IMR-90 (cell line): Measurements from ENCODE around the gene DPP6. TPM values are rescaled to one million over a fixed set of nuclear protein-coding genes. Genes with fewer than 3 reads are reported as not detected.
"Not testable (repeated sequence)": the region's sequence is repeated elsewhere in the genome, so short reads cannot be mapped to it uniquely, and the experiment has no call there.

ENCODE experiments used
- ATAC-seq: fragments of 200-7000 bp; cut with Tn5 transposase; 2 replicates; pipeline ENCODE4 v1.9.1; 2020; ENCODE audit warnings: low read depth, mild to moderate bottlenecking, moderate library complexity
- BruUV-seq: library from RNA; stranded (reverse); fragments of 400-500 nt; replicated peaks from 2 replicates; lab custom pipeline; 2021; lab: Mats Ljungman, UMichigan
- CTCF ChIA-PET: fragments of 300-600 bp; formaldehyde crosslinking; extraction: SDS; loops from one replicate; lab custom pipeline; 2021; ENCODE audit warnings: antibody characterized with exemption; lab: Yijun Ruan, JAX
- POLR2A ChIA-PET: fragments of 300-600 bp; sonication (Branson Sonifier 250); formaldehyde crosslinking; loops from one replicate; lab custom pipeline; 2022; ENCODE audit warnings: antibody characterized with exemption; ENCODE audit not compliant: unreplicated experiment; lab: Charles Lee
- DNase-seq: peaks from one replicate; pipeline ENCODE4 v3.0.0; 2013
- H2AFZ ChIP-seq: replicated peaks from 2 replicates; pipeline ENCODE3; 2013; ENCODE audit warnings: low read length, mild to moderate bottlenecking; ENCODE audit not compliant: poor library complexity
- H2AK5ac ChIP-seq: 2 replicates; pipeline ENCODE4 v1.6.1; 2013; ENCODE audit warnings: low read depth, low read length, inconsistent platforms
- H2AK9ac ChIP-seq: replicated peaks from 2 replicates; pipeline ENCODE3; 2013; ENCODE audit warnings: mild to moderate bottlenecking, low read depth, low read length, moderate library complexity; ENCODE audit not compliant: poor library complexity
- H2BK120ac ChIP-seq: 2 replicates; pipeline ENCODE4 v1.6.1; 2013; ENCODE audit warnings: low read depth, low read length, inconsistent platforms
- H2BK15ac ChIP-seq: 3 replicates; pipeline ENCODE4 v1.6.1; 2013; ENCODE audit warnings: low read depth, low read length, inconsistent platforms
- H2BK20ac ChIP-seq: 2 replicates; pipeline ENCODE4 v1.6.1; 2013; ENCODE audit warnings: low read depth, mild to moderate bottlenecking, inconsistent platforms, low read length, moderate library complexity
- H2BK5ac ChIP-seq: 2 replicates; pipeline ENCODE4 v1.6.1; 2013; ENCODE audit warnings: mild to moderate bottlenecking, low read depth, low read length, inconsistent platforms; ENCODE audit not compliant: poor library complexity, severe bottlenecking
- H3K14ac ChIP-seq: replicated peaks from 2 replicates; pipeline ENCODE4 v1.6.1; 2013; ENCODE audit warnings: low read depth, low read length, inconsistent platforms
- H3K18ac ChIP-seq: 2 replicates; pipeline ENCODE4 v1.6.1; 2013; ENCODE audit warnings: low read depth, low read length, control low read depth
- H3K23ac ChIP-seq: 2 replicates; pipeline ENCODE4 v1.6.1; 2013; ENCODE audit warnings: low read depth, low read length, inconsistent platforms
- H3K27ac ChIP-seq: 2 replicates; pipeline ENCODE4 v1.5.1; 2013; ENCODE audit warnings: mild to moderate bottlenecking, control low read depth, low read length; ENCODE audit not compliant: insufficient read depth
- H3K27me3 ChIP-seq: 2 replicates; pipeline ENCODE4 v1.6.1; 2013; ENCODE audit warnings: low read length; ENCODE audit not compliant: control insufficient read depth, insufficient read depth
- H3K36me3 ChIP-seq: 2 replicates; pipeline ENCODE4 v1.6.1; 2013; ENCODE audit warnings: low read length, mixed read lengths; ENCODE audit not compliant: control insufficient read depth, insufficient read depth
- H3K4ac ChIP-seq: 2 replicates; pipeline ENCODE4 v1.6.1; 2013; ENCODE audit warnings: low read depth, low read length, inconsistent platforms
- H3K4me1 ChIP-seq: 2 replicates; pipeline ENCODE4 v1.6.1; 2013; ENCODE audit warnings: low read length, mixed read lengths; ENCODE audit not compliant: control insufficient read depth, insufficient read depth
- H3K4me2 ChIP-seq: 2 replicates; pipeline ENCODE4 v1.6.1; 2013; ENCODE audit warnings: low read depth, mild to moderate bottlenecking, control low read depth, low read length, moderate library complexity
- H3K4me3 ChIP-seq: 2 replicates; pipeline ENCODE4 v1.5.1; 2013; ENCODE audit warnings: low read depth, mild to moderate bottlenecking, control low read depth, low read length, moderate library complexity; ENCODE audit not compliant: insufficient read depth
- H3K56ac ChIP-seq: 2 replicates; pipeline ENCODE4 v1.6.1; 2013; ENCODE audit warnings: low read length, inconsistent platforms; ENCODE audit not compliant: insufficient read depth; ENCODE audit errors: extremely low read depth
- H3K79me1 ChIP-seq, 2 experiments: 2 replicates each; pipeline ENCODE4 v1.6.1; 2013; ENCODE audit warnings: low read length in 2 of 2, inconsistent platforms in 1 of 2, low read depth in 1 of 2
- H3K9ac ChIP-seq: 2 replicates; pipeline ENCODE4 v1.6.1; 2013; ENCODE audit warnings: low read depth, low read length, control low read depth
- H3K9me1 ChIP-seq: 2 replicates; pipeline ENCODE4 v1.6.1; 2013; ENCODE audit warnings: low read length, inconsistent platforms; ENCODE audit not compliant: insufficient read depth
- H3K9me3 ChIP-seq: 2 replicates; pipeline ENCODE4 v1.6.1; 2013; ENCODE audit warnings: low read length; ENCODE audit not compliant: control insufficient read depth, insufficient read depth
- H4K20me1 ChIP-seq: 2 replicates; pipeline ENCODE4 v1.6.1; 2013; ENCODE audit warnings: low read length, inconsistent platforms; ENCODE audit not compliant: insufficient read depth
- H4K5ac ChIP-seq: 2 replicates; pipeline ENCODE4 v1.6.1; 2013; ENCODE audit warnings: mild to moderate bottlenecking, low read depth, low read length, control low read depth
- H4K8ac ChIP-seq, 2 experiments: 2 replicates each; pipeline ENCODE4 v1.6.1; 2013; ENCODE audit warnings: low read depth in 2 of 2, low read length in 2 of 2, control low read depth in 1 of 2, inconsistent platforms in 1 of 2
- H4K91ac ChIP-seq: 2 replicates; pipeline ENCODE4 v1.6.1; 2013; ENCODE audit warnings: low read depth, low read length, inconsistent platforms; ENCODE audit not compliant: insufficient read depth
- WGBS, 2 experiments: methylation state at CpG; one replicate each; pipeline versions ENCODE4 v1.1.5 to v1.1.7; 2013; ENCODE audit warnings: missing lambda C conversion rate in 2 of 2; ENCODE audit not compliant: insufficient read length in 1 of 2; ENCODE audit errors: extremely low coverage in 2 of 2; 5-methylcytosine and 5-hydroxymethylcytosine counted together
- dilution Hi-C: fragments of 300-500 bp; cut with HindIII; formaldehyde crosslinking; loops from one replicate; pipeline ENCODE4 v1.14.3; 2018; ENCODE audit warnings: low sequenced_read_pairs; ENCODE audit not compliant: unreplicated experiment
- in situ Hi-C: fragments of 300-500 bp; cut with MboI; formaldehyde crosslinking; loops from 3 replicates; pipeline ENCODE4 v1.14.3; 2019; ENCODE audit warnings: low sequenced_read_pairs, inconsistent platforms, mixed read lengths
- intact Hi-C: fragments of 100-400 bp; cut with micrococcal nuclease; formaldehyde crosslinking; loops from 2 replicates; pipeline ENCODE4 v1.10.0; 2022
- polyA plus RNA-seq, 3 experiments: library from polyadenylated mRNA; depleted of rRNA; stranded (reverse); fragments of >200 nt; gene quantifications; 2 replicates each; pipeline ENCODE4 v1.2.3, GENCODE V29; 2012; ENCODE audit warnings: low replicate concordance in 1 of 3
- total RNA-seq: library from RNA; depleted of rRNA; stranded (reverse); fragments of >200 nt; gene quantifications from 2 replicates; pipeline ENCODE4 v1.2.3, GENCODE V29; 2012

DPP6 gene
- total and polyA plus RNA-seq, 2 of the 4 experiments (the other 2 are of a cell fraction) = not detected

GRCh38 chr7:154072395-154073181 lies 20.4 kb downstream of the DPP6 start:
- H3K18ac ChIP-seq, H2BK120ac ChIP-seq, H3K14ac ChIP-seq, H3K4ac ChIP-seq, H3K9me1 ChIP-seq, BruUV-seq, H3K4me1 ChIP-seq, H2AK5ac ChIP-seq, dilution Hi-C loops, in situ Hi-C loops, H2BK5ac ChIP-seq, H3K4me2 ChIP-seq, H4K20me1 ChIP-seq, H3K79me1 ChIP-seq, H4K5ac ChIP-seq, H3K9me3 ChIP-seq, H3K36me3 ChIP-seq, H2AK9ac ChIP-seq, H4K91ac ChIP-seq, H3K56ac ChIP-seq, H4K8ac ChIP-seq, H3K23ac ChIP-seq, H3K4me3 ChIP-seq, H3K9ac ChIP-seq, intact Hi-C loops, H2BK15ac ChIP-seq, CTCF ChIA-PET, H3K27me3 ChIP-seq, ATAC-seq, POLR2A ChIA-PET, H2AFZ ChIP-seq, H3K27ac ChIP-seq, H2BK20ac ChIP-seq, DNase-seq: not testable (repeated sequence)
- 51% methylated on average over 7 of the region's 15 CpGs; no CpG with 5 or more reads in 1 of the 2 experiments for WGBS, 2 experiments

GRCh38 chr7:154078523-154078922 lies 26.3 kb downstream of the DPP6 start:
- DNase-seq, H2BK5ac ChIP-seq, BruUV-seq, H3K4me3 ChIP-seq, CTCF ChIA-PET, H4K8ac ChIP-seq, H3K4me2 ChIP-seq, H3K14ac ChIP-seq, H3K9ac ChIP-seq, H3K9me3 ChIP-seq, H3K36me3 ChIP-seq, H4K20me1 ChIP-seq, H3K18ac ChIP-seq, H3K9me1 ChIP-seq, H4K5ac ChIP-seq, ATAC-seq, H2AK5ac ChIP-seq, in situ Hi-C loops, H2AK9ac ChIP-seq, H4K91ac ChIP-seq, H3K56ac ChIP-seq, H2BK20ac ChIP-seq, H2BK120ac ChIP-seq, H2AFZ ChIP-seq, H3K23ac ChIP-seq, POLR2A ChIA-PET, H3K27me3 ChIP-seq, H3K79me1 ChIP-seq, H2BK15ac ChIP-seq, intact Hi-C loops, H3K4me1 ChIP-seq, H3K4ac ChIP-seq, dilution Hi-C loops, H3K27ac ChIP-seq: not testable (repeated sequence)
- no CpG with 5 or more reads among the region's 2 CpGs for WGBS, 2 experiments
